Liver (tissue), 9 donors: ENCODE data around the gene GATA5. TPM values are rescaled to one million over a fixed set of nuclear protein-coding genes. Genes with fewer than 3 reads are reported as not detected.

ENCODE experiments used
- DNase-seq: peaks from one replicate; pipeline ENCODE4 v3.0.0-alpha.2; 2017; ENCODE audit warnings: low spot score
- H3K27ac ChIP-seq, 2 donors: one replicate each; pipeline ENCODE4 v1.7.0; 2013; ENCODE audit warnings: inconsistent platforms in 2 of 2, low read length in 2 of 2, control low read depth in 1 of 2, low read depth in 1 of 2, mild to moderate bottlenecking in 1 of 2
- H3K27me3 ChIP-seq, 4 donors: one replicate each; pipeline versions ENCODE4 v1.6.1 to v1.7.0; 2013; ENCODE audit warnings: low read length in 3 of 4, inconsistent platforms in 1 of 4, mild to moderate bottlenecking in 1 of 4, moderate library complexity in 1 of 4; ENCODE audit not compliant: control insufficient read depth in 4 of 4, insufficient read depth in 4 of 4
- H3K36me3 ChIP-seq, 4 donors: one replicate each; pipeline versions ENCODE4 v1.6.1 to v1.7.0; 2013; ENCODE audit warnings: low read length in 3 of 4, mild to moderate bottlenecking in 3 of 4, low read depth in 1 of 4, moderate library complexity in 1 of 4; ENCODE audit not compliant: control insufficient read depth in 4 of 4, insufficient read depth in 3 of 4
- H3K4me1 ChIP-seq, 4 donors: one replicate each; pipeline versions ENCODE4 v1.6.1 to v1.7.0; 2013; ENCODE audit warnings: low read length in 3 of 4, mild to moderate bottlenecking in 3 of 4, moderate library complexity in 1 of 4; ENCODE audit not compliant: control insufficient read depth in 4 of 4, insufficient read depth in 4 of 4
- H3K4me3 ChIP-seq, 3 donors: one replicate each; pipeline versions ENCODE4 v1.6.1 to v1.7.0; 2013; ENCODE audit warnings: low read length in 3 of 3, control low read depth in 1 of 3, low read depth in 1 of 3, mild to moderate bottlenecking in 1 of 3
- H3K9ac ChIP-seq, 2 donors: one replicate each; pipeline ENCODE4 v1.7.0; 2013; ENCODE audit warnings: low read length in 2 of 2, mild to moderate bottlenecking in 2 of 2, moderate library complexity in 2 of 2, control low read depth in 1 of 2, low read depth in 1 of 2
- H3K9me3 ChIP-seq, 4 donors: one replicate each; pipeline versions ENCODE4 v1.6.1 to v1.7.0; 2013; ENCODE audit warnings: low read length in 3 of 4; ENCODE audit not compliant: control insufficient read depth in 4 of 4
- EGR1 ChIP-seq, 2 donors: IDR thresholded peaks; 2 replicates each; pipeline ENCODE4 v1.6.1; 2016 to 2018; ENCODE audit warnings: antibody characterized with exemption in 2 of 2, low read depth in 2 of 2
- FOXA1 ChIP-seq: IDR thresholded peaks from 2 replicates; pipeline ENCODE4 v1.6.1; 2016; ENCODE audit warnings: antibody characterized with exemption
- FOXA2 ChIP-seq: IDR thresholded peaks from 2 replicates; pipeline ENCODE4 v1.6.1; 2016; ENCODE audit warnings: antibody characterized with exemption
- GABPA ChIP-seq, 2 donors: IDR thresholded peaks in 1 of 2; conservative IDR thresholded peaks in 1 of 2; 2 replicates each; pipeline ENCODE4 v1.6.1; 2016; ENCODE audit warnings: antibody characterized with exemption in 2 of 2, mild to moderate bottlenecking in 1 of 2, moderate library complexity in 1 of 2
- HNF4G ChIP-seq: IDR thresholded peaks from 2 replicates; pipeline ENCODE4 v1.6.1; 2016; ENCODE audit warnings: antibody characterized with exemption
- JUND ChIP-seq, 2 donors: IDR thresholded peaks; 2 replicates each; pipeline ENCODE4 v1.6.1; 2016; ENCODE audit warnings: antibody characterized with exemption in 2 of 2
- NR2F2 ChIP-seq: IDR thresholded peaks from 2 replicates; pipeline ENCODE4 v1.6.1; 2016; ENCODE audit warnings: antibody characterized with exemption
- RAD21 ChIP-seq, 2 donors: IDR thresholded peaks; 2 replicates each; pipeline ENCODE4 v1.6.1; 2016; ENCODE audit warnings: antibody characterized with exemption in 2 of 2, mild to moderate bottlenecking in 2 of 2
- RXRA ChIP-seq, 2 donors: IDR thresholded peaks; 2 replicates each; pipeline ENCODE4 v1.6.1; 2017 to 2018; ENCODE audit warnings: antibody characterized with exemption in 2 of 2, mild to moderate bottlenecking in 1 of 2
- SP1 ChIP-seq: IDR thresholded peaks from 2 replicates; pipeline ENCODE4 v1.6.1; 2018; ENCODE audit warnings: antibody characterized with exemption, mild to moderate bottlenecking
- TAF1 ChIP-seq: conservative IDR thresholded peaks from 2 replicates; pipeline ENCODE4 v1.6.1; 2016; ENCODE audit warnings: antibody characterized with exemption, mild to moderate bottlenecking
- YY1 ChIP-seq: IDR thresholded peaks from 2 replicates; pipeline ENCODE4 v1.6.1; 2016; ENCODE audit warnings: antibody characterized with exemption, mild to moderate bottlenecking
- WGBS: extraction: QIAGEN DNeasy Blood & Tissue Kit; methylation state at CpG from one replicate; pipeline ENCODE4 v1.1.7; 2013; 5-methylcytosine and 5-hydroxymethylcytosine counted together
- polyA plus RNA-seq, 2 donors: library from polyadenylated mRNA; stranded (reverse) in 1 of 2; unstranded in 1 of 2; fragments of 200-250 nt in 1 of 2; fragments of >200 nt in 1 of 2; fragmentation: Nextera tagmentation in 1 of 2; extraction: Ambion mirVana in 1 of 2; gene quantifications; one replicate each; pipeline versions ENCODE4 v1.2.1 to v1.2.3, GENCODE V29; 2013 to 2015
- total RNA-seq, 2 donors: library from RNA; depleted of rRNA; stranded (reverse); fragments of >200 nt; gene quantifications; one replicate each; pipeline ENCODE4 v1.2.3, GENCODE V29; 2014
- TF ChIP-seq, protein P1 (sequence below): IDR thresholded peaks from 2 replicates; pipeline ENCODE4 v1.6.1; 2016; ENCODE audit warnings: antibody characterized with exemption
- TF ChIP-seq, protein P2 (sequence below): IDR thresholded peaks from 2 replicates; pipeline ENCODE4 v1.6.1; 2016; ENCODE audit warnings: antibody characterized with exemption
- TF ChIP-seq, protein P3 (sequence below): IDR thresholded peaks from 2 replicates; pipeline ENCODE4 v1.6.1; 2016; ENCODE audit warnings: antibody characterized with exemption
- TF ChIP-seq, protein P4 (sequence below): fragments of 150-350 bp; IDR thresholded peaks from 2 replicates; pipeline ENCODE4 v1.5.1; 2017; ENCODE audit warnings: improper control_type of control experiment, low read depth, low read length; ENCODE audit not compliant: missing input control
- TF ChIP-seq, protein P5 (sequence below): IDR thresholded peaks from 2 replicates; pipeline ENCODE4 v1.6.1; 2016; ENCODE audit warnings: antibody characterized with exemption, mild to moderate bottlenecking
- donor health status: healthy.
- donor health status: healthy.
- donor health status: healthy.
- donor health status: healthy.
- donor health status: healthy.

Gene GATA5
- total and polyA plus RNA-seq, 4 donors = 0.25 to 6.1 (median 0.34) TPM

DNA sequence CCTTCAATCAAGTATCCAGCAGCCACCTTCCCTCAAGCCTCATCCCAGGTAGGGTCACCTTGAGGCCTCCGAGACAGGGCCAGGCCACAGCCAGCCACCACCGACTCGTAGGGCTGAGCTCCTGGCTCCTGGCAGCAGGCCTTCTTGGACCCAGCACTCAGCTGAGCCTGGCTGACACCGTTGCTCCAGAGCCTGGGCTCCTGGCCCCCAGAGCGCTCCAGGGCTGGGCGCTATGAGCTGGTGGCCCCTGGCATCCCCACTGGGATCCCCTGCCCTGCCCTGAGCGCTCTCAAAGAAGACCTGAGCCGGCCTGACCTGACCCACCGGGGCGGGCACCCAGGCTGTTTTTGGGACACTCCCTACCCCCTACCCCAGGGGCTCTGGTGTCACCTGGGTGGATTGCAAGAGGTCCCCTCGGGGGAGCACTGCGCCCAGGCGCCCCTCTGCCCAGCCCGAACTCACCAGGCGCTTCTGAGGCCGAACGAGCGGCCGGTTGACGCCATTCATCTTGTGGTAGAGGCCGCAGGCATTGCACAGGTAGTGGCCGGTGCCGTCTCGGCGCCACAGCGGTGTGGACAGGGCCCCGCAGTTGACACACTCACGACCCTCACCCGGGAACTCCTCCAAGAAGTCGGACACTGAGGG, 2.7 kb downstream of the GATA5 start (continued):
- TF ChIP-seq NR2F2 (no peak), FOXA1 (no peak), RXRA (IDR thresholded peaks at IDR 0.05) (no peak)
- TF ChIP-seq, protein P1, sequence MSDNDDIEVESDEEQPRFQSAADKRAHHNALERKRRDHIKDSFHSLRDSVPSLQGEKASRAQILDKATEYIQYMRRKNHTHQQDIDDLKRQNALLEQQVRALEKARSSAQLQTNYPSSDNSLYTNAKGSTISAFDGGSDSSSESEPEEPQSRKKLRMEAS = no peak

DNA sequence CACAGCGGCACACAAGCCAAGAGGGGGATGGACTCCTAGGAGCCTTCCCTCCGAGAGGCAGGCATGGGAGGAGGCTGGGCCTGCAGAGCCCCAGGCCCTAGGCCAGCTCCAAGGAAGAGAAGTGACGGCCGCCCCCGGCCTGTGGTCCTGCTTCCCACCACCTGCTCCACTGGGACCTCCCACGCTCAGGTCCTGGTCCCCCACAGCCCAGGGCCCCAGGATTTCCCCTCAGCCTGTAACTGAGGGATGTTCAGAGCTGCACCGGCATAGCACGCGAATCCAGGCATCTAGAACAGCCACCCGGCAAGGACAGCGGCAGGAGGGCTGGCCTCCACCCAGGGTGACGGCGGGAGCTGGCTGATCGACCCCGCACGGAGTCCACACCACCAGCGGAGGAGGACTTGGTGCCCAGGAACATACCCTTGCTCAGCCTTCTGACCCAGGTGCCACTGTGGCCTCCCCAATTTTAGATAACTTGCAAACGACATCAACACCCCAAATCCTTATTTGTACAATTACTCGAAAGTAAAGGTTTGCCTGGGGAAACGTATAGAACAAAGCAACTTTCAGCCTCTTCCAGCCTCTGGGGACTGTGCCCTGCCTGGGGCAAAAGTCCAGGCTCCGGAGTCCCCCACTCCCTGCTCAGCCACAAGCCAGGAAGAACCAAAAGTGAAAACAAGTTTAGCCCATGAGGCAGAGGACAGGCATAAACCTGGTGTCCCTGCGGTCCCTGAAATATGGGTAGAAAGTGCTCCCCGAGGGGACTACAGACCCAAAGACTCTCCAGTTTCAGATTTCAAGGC, 3.5 kb downstream of the GATA5 start:
- H3K9me3 ChIP-seq = no peaks in the 10 kb centered on the region

DNA sequence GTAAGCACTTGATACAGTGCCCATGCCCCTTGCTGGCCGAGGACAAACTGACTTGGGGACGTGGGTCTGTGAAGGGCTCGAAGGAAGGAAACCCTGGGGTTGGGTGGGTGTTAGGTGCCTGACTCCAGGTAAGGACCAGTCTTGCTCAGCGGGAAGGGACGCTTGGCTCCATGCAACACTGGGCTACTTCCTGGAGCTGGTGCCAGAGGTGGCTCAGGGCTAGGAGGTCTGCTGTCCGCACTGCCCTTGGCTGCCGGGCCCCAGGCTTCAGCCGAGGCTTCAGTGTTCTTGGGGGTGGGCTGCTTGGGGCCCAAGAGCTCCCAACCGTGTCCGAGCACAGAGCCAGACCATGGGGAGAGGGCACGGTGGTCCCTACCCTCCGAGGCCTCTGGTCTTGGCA, 5.3 kb downstream of the GATA5 start:
- 84% methylated on average over 12 of the region's 12 CpGs for WGBS
- H3K9ac ChIP-seq = no peak overlapping the region
- no peak overlapping the region for H3K27ac ChIP-seq
- H3K4me3 ChIP-seq = no peak overlapping the region
- no peak for DNase-seq
- no peaks in the 10 kb centered on the region for H3K36me3 ChIP-seq
- TF ChIP-seq EGR1 (IDR thresholded peaks at IDR 0.05; ENCODE audit: low read depth in 2 of 2) (no peak), RAD21 (IDR thresholded peaks at IDR 0.05) (no peak), RXRA (IDR thresholded peaks at IDR 0.05) (no peak), NR2F2 (no peak), YY1 (no peak), FOXA1 (no peak), GABPA (IDR thresholded peaks at IDR 0.05 in 1 of 2, conservative IDR thresholded peaks at IDR 0.05 in 1 of 2) (no peak), HNF4G (no peak), JUND (IDR thresholded peaks at IDR 0.05) (no peak), SP1 (no peak), FOXA2 (no peak)
- TF ChIP-seq, protein P2, sequence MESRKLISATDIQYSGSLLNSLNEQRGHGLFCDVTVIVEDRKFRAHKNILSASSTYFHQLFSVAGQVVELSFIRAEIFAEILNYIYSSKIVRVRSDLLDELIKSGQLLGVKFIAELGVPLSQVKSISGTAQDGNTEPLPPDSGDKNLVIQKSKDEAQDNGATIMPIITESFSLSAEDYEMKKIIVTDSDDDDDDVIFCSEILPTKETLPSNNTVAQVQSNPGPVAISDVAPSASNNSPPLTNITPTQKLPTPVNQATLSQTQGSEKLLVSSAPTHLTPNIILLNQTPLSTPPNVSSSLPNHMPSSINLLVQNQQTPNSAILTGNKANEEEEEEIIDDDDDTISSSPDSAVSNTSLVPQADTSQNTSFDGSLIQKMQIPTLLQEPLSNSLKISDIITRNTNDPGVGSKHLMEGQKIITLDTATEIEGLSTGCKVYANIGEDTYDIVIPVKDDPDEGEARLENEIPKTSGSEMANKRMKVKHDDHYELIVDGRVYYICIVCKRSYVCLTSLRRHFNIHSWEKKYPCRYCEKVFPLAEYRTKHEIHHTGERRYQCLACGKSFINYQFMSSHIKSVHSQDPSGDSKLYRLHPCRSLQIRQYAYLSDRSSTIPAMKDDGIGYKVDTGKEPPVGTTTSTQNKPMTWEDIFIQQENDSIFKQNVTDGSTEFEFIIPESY = no peak
- TF ChIP-seq, protein P3, sequence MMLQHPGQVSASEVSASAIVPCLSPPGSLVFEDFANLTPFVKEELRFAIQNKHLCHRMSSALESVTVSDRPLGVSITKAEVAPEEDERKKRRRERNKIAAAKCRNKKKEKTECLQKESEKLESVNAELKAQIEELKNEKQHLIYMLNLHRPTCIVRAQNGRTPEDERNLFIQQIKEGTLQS = no peak
- H3K4me1 ChIP-seq = peaks cover 0 to 8% (median 2%) of the 10 kb centered on the region in 4 donors
- H3K9me3 ChIP-seq = no peaks in the 10 kb centered on the region
- peaks cover 0 to 9% (median 3%) of the 10 kb centered on the region in 4 donors for H3K27me3 ChIP-seq

More for the DNA sequence above, 3.5 kb downstream of the GATA5 start:
- WGBS = 72% methylated on average over 23 of the region's 23 CpGs
- Histone ChIP-seq H3K4me1 (peaks cover 0 to 16% (median 10%) of the 10 kb centered on the region in 4 donors), H3K36me3 (no peaks in the 10 kb centered on the region), H3K9ac (no peak overlapping the region), H3K4me3 (no peak overlapping the region), H3K27ac (no peak overlapping the region), H3K27me3 (peaks cover 0 to 9% (median 3%) of the 10 kb centered on the region in 4 donors)
- no peak for DNase-seq
- TF ChIP-seq GABPA (IDR thresholded peaks at IDR 0.05 in 1 of 2, conservative IDR thresholded peaks at IDR 0.05 in 1 of 2) (no peak), YY1 (no peak), TAF1 (no peak)
- TF ChIP-seq, protein P4, sequence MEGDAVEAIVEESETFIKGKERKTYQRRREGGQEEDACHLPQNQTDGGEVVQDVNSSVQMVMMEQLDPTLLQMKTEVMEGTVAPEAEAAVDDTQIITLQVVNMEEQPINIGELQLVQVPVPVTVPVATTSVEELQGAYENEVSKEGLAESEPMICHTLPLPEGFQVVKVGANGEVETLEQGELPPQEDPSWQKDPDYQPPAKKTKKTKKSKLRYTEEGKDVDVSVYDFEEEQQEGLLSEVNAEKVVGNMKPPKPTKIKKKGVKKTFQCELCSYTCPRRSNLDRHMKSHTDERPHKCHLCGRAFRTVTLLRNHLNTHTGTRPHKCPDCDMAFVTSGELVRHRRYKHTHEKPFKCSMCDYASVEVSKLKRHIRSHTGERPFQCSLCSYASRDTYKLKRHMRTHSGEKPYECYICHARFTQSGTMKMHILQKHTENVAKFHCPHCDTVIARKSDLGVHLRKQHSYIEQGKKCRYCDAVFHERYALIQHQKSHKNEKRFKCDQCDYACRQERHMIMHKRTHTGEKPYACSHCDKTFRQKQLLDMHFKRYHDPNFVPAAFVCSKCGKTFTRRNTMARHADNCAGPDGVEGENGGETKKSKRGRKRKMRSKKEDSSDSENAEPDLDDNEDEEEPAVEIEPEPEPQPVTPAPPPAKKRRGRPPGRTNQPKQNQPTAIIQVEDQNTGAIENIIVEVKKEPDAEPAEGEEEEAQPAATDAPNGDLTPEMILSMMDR = no peak
- TF ChIP-seq, protein P5, sequence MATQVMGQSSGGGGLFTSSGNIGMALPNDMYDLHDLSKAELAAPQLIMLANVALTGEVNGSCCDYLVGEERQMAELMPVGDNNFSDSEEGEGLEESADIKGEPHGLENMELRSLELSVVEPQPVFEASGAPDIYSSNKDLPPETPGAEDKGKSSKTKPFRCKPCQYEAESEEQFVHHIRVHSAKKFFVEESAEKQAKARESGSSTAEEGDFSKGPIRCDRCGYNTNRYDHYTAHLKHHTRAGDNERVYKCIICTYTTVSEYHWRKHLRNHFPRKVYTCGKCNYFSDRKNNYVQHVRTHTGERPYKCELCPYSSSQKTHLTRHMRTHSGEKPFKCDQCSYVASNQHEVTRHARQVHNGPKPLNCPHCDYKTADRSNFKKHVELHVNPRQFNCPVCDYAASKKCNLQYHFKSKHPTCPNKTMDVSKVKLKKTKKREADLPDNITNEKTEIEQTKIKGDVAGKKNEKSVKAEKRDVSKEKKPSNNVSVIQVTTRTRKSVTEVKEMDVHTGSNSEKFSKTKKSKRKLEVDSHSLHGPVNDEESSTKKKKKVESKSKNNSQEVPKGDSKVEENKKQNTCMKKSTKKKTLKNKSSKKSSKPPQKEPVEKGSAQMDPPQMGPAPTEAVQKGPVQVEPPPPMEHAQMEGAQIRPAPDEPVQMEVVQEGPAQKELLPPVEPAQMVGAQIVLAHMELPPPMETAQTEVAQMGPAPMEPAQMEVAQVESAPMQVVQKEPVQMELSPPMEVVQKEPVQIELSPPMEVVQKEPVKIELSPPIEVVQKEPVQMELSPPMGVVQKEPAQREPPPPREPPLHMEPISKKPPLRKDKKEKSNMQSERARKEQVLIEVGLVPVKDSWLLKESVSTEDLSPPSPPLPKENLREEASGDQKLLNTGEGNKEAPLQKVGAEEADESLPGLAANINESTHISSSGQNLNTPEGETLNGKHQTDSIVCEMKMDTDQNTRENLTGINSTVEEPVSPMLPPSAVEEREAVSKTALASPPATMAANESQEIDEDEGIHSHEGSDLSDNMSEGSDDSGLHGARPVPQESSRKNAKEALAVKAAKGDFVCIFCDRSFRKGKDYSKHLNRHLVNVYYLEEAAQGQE = no peak
